PC-9 (cell line): ENCODE measurements around the gene NMNAT3.

Experiments
- EZH2 ChIP-seq: fragments of 200-600 bp; sonication (generic); IDR thresholded peaks from 2 replicates; pipeline ENCODE4 v1.8.0; 2017; ENCODE audit warnings: antibody characterized with exemption, low read depth
- TF ChIP-seq, protein P1 (sequence below): fragments of 200-600 bp; sonication (generic); conservative IDR thresholded peaks from 2 replicates; pipeline ENCODE4 v1.6.1; 2017; ENCODE audit warnings: mixed run types, antibody characterized with exemption, mild to moderate bottlenecking, moderate library complexity

GRCh38 chr3:139555249-139555648 lies 122.5 kb downstream of the NMNAT3 start:
- TF ChIP-seq, protein P1, sequence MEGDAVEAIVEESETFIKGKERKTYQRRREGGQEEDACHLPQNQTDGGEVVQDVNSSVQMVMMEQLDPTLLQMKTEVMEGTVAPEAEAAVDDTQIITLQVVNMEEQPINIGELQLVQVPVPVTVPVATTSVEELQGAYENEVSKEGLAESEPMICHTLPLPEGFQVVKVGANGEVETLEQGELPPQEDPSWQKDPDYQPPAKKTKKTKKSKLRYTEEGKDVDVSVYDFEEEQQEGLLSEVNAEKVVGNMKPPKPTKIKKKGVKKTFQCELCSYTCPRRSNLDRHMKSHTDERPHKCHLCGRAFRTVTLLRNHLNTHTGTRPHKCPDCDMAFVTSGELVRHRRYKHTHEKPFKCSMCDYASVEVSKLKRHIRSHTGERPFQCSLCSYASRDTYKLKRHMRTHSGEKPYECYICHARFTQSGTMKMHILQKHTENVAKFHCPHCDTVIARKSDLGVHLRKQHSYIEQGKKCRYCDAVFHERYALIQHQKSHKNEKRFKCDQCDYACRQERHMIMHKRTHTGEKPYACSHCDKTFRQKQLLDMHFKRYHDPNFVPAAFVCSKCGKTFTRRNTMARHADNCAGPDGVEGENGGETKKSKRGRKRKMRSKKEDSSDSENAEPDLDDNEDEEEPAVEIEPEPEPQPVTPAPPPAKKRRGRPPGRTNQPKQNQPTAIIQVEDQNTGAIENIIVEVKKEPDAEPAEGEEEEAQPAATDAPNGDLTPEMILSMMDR = no peak
- TF ChIP-seq EZH2 = no peak
